Transverse colon (tissue), 3 donors: ENCODE data around the gene DCAF12.

Experiments
- CTCF ChIP-seq, 5 experiments: fragments of 200-600 bp in 3 of 5; fragments of 450-650 bp in 2 of 5; sonication (generic) in 3 of 5; IDR thresholded peaks; 1 replicate in 2 of 5; 2 replicates in 3 of 5; pipeline ENCODE4 v1.5.1; 2016 to 2017; ENCODE audit warnings: antibody characterized with exemption in 5 of 5, inconsistent platforms in 3 of 5, mild to moderate bottlenecking in 2 of 5, moderate library complexity in 1 of 5
- POLR2A ChIP-seq: fragments of 450-650 bp; IDR thresholded peaks from one replicate; pipeline ENCODE4 v1.6.1; 2016; ENCODE audit warnings: antibody characterized with exemption, mild to moderate bottlenecking, moderate library complexity

DNA sequence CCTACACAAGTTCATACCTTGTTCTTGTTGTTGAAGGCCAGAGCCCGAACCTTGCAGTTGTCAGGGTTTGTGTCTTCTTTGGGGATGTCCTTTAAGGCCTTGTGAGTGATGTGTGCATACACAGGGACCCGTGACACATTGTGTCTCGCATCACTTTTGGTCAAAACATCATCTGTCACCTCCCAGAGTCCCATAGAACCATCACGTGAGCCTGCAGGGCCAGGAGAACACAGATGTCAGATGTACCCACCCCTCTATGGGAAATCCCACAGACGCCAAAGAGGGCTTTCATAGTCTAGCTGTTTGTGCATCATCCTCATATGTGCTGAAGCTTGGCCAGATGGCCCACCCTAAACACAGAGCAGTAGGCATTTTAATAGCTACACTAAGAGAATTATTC is 28.2 kb downstream of the DCAF12 start:
- TF ChIP-seq CTCF (IDR thresholded peaks at IDR 0.05), result no peak
- TF ChIP-seq POLR2A, result no peak
